HG02938 (cell line): ENCODE data around the gene RHOF.
A peak's percentile ranks its signal among the peaks of the same experiment; 100 is the strongest.
"Not testable (repeated sequence)": the region's sequence is repeated elsewhere in the genome, so short reads cannot be mapped to it uniquely, and the experiment has no call there.

Experiments used
- ATAC-seq: cut with Tn5 transposase; IDR thresholded peaks from one replicate; pipeline ENCODE4 v1.9.1; 2021; ENCODE audit warnings: mild to moderate bottlenecking, moderate library complexity; ENCODE audit not compliant: unreplicated experiment

RHOF gene

GRCh38 chr12:121776190-121777098 lies 17.0 kb downstream of the RHOF start:
- ATAC-seq, result peak; percentile 43

- ATAC-seq, result no peak
Observed at GRCh38 chr12:121775501-121775900, 18.0 kb downstream of the RHOF start.

- ATAC-seq, result no peak
Observed at GRCh38 chr12:121774968-121775474, 18.5 kb downstream of the RHOF start.

- ATAC-seq, result peak; percentile 64
Observed at GRCh38 chr12:121773011-121773777, 20.3 kb downstream of the RHOF start.

GRCh38 chr12:121770813-121771625 lies 22.5 kb downstream of the RHOF start:
- no peak for ATAC-seq

GRCh38 chr12:121770388-121770787 lies 23.1 kb downstream of the RHOF start:
- ATAC-seq, result no peak

GRCh38 chr12:121769831-121770301 lies 23.6 kb downstream of the RHOF start:
- no peak for ATAC-seq

- no peak for ATAC-seq
Observed at GRCh38 chr12:121769297-121769830, 24.1 kb downstream of the RHOF start.

- no peak for ATAC-seq
Observed at GRCh38 chr12:121767525-121768016, 25.9 kb downstream of the RHOF start.

- ATAC-seq, result no peak
Observed at GRCh38 chr12:121766290-121767039, 27.0 kb downstream of the RHOF start.

- no peak for ATAC-seq
Observed at GRCh38 chr12:121765573-121765972, 27.9 kb downstream of the RHOF start.

- no peak for ATAC-seq
Observed at GRCh38 chr12:121764808-121765207, 28.7 kb downstream of the RHOF start.

GRCh38 chr12:121762269-121762668 lies 31.2 kb downstream of the RHOF start:
- ATAC-seq, result no peak

GRCh38 chr12:121758536-121758935 lies 35.0 kb downstream of the RHOF start:
- not testable (repeated sequence) for ATAC-seq

- no peak for ATAC-seq
Observed at GRCh38 chr12:121755591-121755990, 37.9 kb downstream of the RHOF start.

GRCh38 chr12:121754836-121755235 lies 38.7 kb downstream of the RHOF start:
- no peak for ATAC-seq

- ATAC-seq, result no peak
Observed at GRCh38 chr12:121753844-121754264, 39.6 kb downstream of the RHOF start.

GRCh38 chr12:121751749-121752351 lies 41.6 kb downstream of the RHOF start:
- no peak for ATAC-seq

- no peak for ATAC-seq
Observed at GRCh38 chr12:121751034-121751433, 42.5 kb downstream of the RHOF start.
